Thoracic aorta (tissue), 2 donors: ENCODE measurements around the gene GID8. TPM values are rescaled to one million over a fixed set of nuclear protein-coding genes. Genes with fewer than 3 reads are reported as not detected.

Experiments used
- ATAC-seq: fragments of 150-250 bp; one replicate; pipeline ENCODE4 v1.8.0; 2017; ENCODE audit warnings: low read depth; ENCODE audit not compliant: insufficient number of reproducible peaks, low FRiP score
- DNase-seq: peaks from one replicate; pipeline ENCODE4 v3.0.0-alpha.2; 2020; ENCODE audit warnings: low spot score
- H3K27ac ChIP-seq, 2 donors: fragments of 200-600 bp; sonication (generic); 1 replicate in 1 of 2; 2 replicates in 1 of 2; pipeline ENCODE4 v1.5.1; 2016; ENCODE audit warnings: mild to moderate bottlenecking in 2 of 2, moderate library complexity in 2 of 2
- H3K27me3 ChIP-seq: fragments of 200-600 bp; sonication (generic); replicated peaks from 2 replicates; pipeline ENCODE4 v1.6.0; 2016; ENCODE audit warnings: mild to moderate bottlenecking; ENCODE audit not compliant: insufficient read depth
- H3K36me3 ChIP-seq: fragments of 200-600 bp; sonication (generic); one replicate; pipeline ENCODE4 v1.5.1; 2016
- H3K4me1 ChIP-seq, 2 donors: fragments of 200-600 bp; sonication (generic); 1 replicate in 1 of 2; 2 replicates in 1 of 2; pipeline versions ENCODE4 v1.5.1 to v1.6.0; 2016; ENCODE audit warnings: low read depth in 2 of 2, mild to moderate bottlenecking in 1 of 2; ENCODE audit not compliant: control insufficient read depth in 1 of 2
- H3K4me3 ChIP-seq: fragments of 200-600 bp; sonication (generic); 2 replicates; pipeline ENCODE4 v1.5.1; 2016; ENCODE audit warnings: mild to moderate bottlenecking
- H3K9me3 ChIP-seq: fragments of 200-600 bp; sonication (generic); 2 replicates; pipeline ENCODE4 v1.5.1; 2016
- total RNA-seq, 2 donors: library from RNA; depleted of rRNA; stranded (reverse); fragments of >200 nt; gene quantifications; one replicate each; pipeline versions ENCODE4 v1.1.0 to v1.2.3, GENCODE V29; 2016
- TF ChIP-seq, protein P1 (sequence below): fragments of 200-600 bp; sonication (generic); IDR thresholded peaks from one replicate; pipeline ENCODE4 v1.5.1; 2019; ENCODE audit warnings: antibody characterized with exemption

GID8 gene
- total RNA-seq, 2 donors from 2014 or later = 29.1 to 30.3 TPM

- no peak for ATAC-seq
These were observed 24.8 kb upstream of the GID8 start for GRCh38 chr20:62913043-62913630.

GRCh38 chr20:62914436-62914835, 23.5 kb upstream of the GID8 start:
- TF ChIP-seq, protein P1, sequence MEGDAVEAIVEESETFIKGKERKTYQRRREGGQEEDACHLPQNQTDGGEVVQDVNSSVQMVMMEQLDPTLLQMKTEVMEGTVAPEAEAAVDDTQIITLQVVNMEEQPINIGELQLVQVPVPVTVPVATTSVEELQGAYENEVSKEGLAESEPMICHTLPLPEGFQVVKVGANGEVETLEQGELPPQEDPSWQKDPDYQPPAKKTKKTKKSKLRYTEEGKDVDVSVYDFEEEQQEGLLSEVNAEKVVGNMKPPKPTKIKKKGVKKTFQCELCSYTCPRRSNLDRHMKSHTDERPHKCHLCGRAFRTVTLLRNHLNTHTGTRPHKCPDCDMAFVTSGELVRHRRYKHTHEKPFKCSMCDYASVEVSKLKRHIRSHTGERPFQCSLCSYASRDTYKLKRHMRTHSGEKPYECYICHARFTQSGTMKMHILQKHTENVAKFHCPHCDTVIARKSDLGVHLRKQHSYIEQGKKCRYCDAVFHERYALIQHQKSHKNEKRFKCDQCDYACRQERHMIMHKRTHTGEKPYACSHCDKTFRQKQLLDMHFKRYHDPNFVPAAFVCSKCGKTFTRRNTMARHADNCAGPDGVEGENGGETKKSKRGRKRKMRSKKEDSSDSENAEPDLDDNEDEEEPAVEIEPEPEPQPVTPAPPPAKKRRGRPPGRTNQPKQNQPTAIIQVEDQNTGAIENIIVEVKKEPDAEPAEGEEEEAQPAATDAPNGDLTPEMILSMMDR = no peak
- H3K27ac ChIP-seq = no peak overlapping the region
- ATAC-seq = no peak

More at GRCh38 chr20:62913043-62913630, 24.8 kb upstream of the GID8 start:
- peaks cover 35 to 61% of the 10 kb centered on the region in 2 donors for H3K4me1 ChIP-seq
- DNase-seq = no peak
- H3K27me3 ChIP-seq = no peaks in the 10 kb centered on the region
- no peak overlapping the region for H3K27ac ChIP-seq
- no peaks in the 10 kb centered on the region for H3K9me3 ChIP-seq
- TF ChIP-seq, protein P1 = no peak
- peaks cover 48% of the 10 kb centered on the region for H3K36me3 ChIP-seq
- no peak overlapping the region for H3K4me3 ChIP-seq

DNA sequence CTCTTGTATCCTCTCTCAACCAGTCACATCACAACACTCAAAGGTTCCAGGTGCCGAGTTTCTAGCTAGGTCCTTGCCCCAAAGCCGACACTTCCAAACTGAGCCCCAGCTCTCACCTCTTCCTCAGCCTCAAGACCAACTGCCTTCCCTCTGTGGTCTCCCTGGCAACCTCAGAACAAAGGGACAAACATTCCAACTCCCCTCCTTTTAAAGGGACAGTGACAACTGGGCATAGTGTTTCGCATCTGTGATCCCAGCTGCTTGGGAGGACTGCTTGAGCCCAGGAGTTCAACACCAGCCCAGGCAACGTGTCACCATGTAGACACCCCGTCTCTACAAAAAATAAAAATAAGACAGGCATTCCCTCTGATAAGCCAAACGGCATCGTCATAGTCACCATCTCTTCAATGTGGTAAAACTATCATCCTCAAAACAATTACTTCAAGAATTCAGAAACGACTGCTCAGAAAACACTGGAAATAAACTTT, 22.9 kb upstream of the GID8 start:
- H3K4me3 ChIP-seq = peak overlapping the region; percentile 18
- H3K27ac ChIP-seq = no peak overlapping the region
- H3K36me3 ChIP-seq = peaks cover 30% of the 10 kb centered on the region
- TF ChIP-seq, protein P1 = no peak
- H3K4me1 ChIP-seq = peaks cover 54 to 74% of the 10 kb centered on the region in 2 donors
- no peaks in the 10 kb centered on the region for H3K9me3 ChIP-seq
- no peaks in the 10 kb centered on the region for H3K27me3 ChIP-seq
- ATAC-seq (no peak), DNase-seq (no peak)

More at GRCh38 chr20:62914436-62914835, 23.5 kb upstream of the GID8 start:
- peaks cover 35% of the 10 kb centered on the region for H3K36me3 ChIP-seq
- peaks cover 48 to 68% of the 10 kb centered on the region in 2 donors for H3K4me1 ChIP-seq
- no peaks in the 10 kb centered on the region for H3K27me3 ChIP-seq
- peak overlapping the region; percentile 11 for H3K4me3 ChIP-seq
- no peak for DNase-seq
- no peaks in the 10 kb centered on the region for H3K9me3 ChIP-seq

GRCh38 chr20:62916703-62917476, 21.1 kb upstream of the GID8 start:
- Histone ChIP-seq H3K27me3 (no peaks in the 10 kb centered on the region), H3K27ac (no peak overlapping the region), H3K4me3 (no peak overlapping the region), H3K4me1 (peaks cover 68 to 90% of the 10 kb centered on the region in 2 donors), H3K9me3 (no peaks in the 10 kb centered on the region), H3K36me3 (peaks cover 11% of the 10 kb centered on the region)
- ATAC-seq (no peak), DNase-seq (no peak)
- TF ChIP-seq, protein P1 = no peak

GRCh38 chr20:62917720-62918119, 20.2 kb upstream of the GID8 start:
- DNase-seq = no peak
- peak overlapping the region; percentile 6 for H3K4me3 ChIP-seq
- no peaks in the 10 kb centered on the region for H3K9me3 ChIP-seq
- peaks cover 74 to 94% of the 10 kb centered on the region in 2 donors for H3K4me1 ChIP-seq
- ATAC-seq = no peak
- peaks cover 6% of the 10 kb centered on the region for H3K36me3 ChIP-seq
- H3K27ac ChIP-seq = no peak overlapping the region
- TF ChIP-seq, protein P1 = no peak
- no peaks in the 10 kb centered on the region for H3K27me3 ChIP-seq
